ENCODE results near the gene CACNA1E. TPM values are rescaled to one million over a fixed set of nuclear protein-coding genes. Genes with fewer than 3 reads are reported as not detected.

The CACNA1E gene
- total RNA-seq, 2 donors from 2014 or later = 1.7 to 2.2 TPM

DNA sequence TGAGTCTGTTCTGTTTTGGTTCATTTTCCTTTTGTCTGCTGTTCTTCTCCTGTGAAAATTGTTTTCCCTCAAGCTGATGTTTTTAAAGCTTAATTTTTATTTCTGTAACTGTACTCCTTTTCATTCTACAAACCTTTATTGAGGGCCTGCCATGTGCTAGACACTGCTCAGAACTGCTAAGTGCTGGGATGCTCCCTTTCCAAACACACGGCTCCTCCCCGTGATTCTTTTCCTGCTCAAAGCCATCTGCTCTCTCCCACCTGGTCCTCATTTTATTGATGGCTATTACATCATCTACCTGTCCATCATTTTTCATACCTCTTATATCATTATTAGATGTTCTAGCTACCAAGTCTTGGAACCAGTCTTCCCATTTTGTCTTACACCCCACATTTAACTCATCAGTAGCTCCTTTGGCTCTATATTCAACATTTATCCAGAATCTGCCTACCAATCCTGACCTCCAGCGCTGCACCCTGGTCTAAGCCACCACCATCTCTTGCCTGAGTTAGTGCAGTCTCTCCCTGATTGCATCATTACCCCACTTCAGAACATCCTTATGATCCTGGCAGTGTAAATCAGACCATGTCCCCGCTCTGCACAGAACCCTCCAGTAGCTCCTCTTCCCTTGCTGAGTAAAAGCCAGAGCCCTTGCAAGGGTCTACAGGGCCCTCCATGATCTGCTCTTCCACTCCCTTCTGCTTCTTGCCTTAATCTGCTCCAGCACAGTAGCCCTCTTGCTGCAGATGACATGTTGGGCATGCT lies 118.1 kb downstream of the CACNA1E start:
- H3K27ac ChIP-seq = no peak overlapping the region
- H3K27me3 ChIP-seq = no peaks in the 10 kb centered on the region
- H3K36me3 ChIP-seq = no peaks in the 10 kb centered on the region
- no peaks in the 10 kb centered on the region for H3K9me3 ChIP-seq
- no peak overlapping the region for H3K4me3 ChIP-seq
- TF ChIP-seq, protein P1, sequence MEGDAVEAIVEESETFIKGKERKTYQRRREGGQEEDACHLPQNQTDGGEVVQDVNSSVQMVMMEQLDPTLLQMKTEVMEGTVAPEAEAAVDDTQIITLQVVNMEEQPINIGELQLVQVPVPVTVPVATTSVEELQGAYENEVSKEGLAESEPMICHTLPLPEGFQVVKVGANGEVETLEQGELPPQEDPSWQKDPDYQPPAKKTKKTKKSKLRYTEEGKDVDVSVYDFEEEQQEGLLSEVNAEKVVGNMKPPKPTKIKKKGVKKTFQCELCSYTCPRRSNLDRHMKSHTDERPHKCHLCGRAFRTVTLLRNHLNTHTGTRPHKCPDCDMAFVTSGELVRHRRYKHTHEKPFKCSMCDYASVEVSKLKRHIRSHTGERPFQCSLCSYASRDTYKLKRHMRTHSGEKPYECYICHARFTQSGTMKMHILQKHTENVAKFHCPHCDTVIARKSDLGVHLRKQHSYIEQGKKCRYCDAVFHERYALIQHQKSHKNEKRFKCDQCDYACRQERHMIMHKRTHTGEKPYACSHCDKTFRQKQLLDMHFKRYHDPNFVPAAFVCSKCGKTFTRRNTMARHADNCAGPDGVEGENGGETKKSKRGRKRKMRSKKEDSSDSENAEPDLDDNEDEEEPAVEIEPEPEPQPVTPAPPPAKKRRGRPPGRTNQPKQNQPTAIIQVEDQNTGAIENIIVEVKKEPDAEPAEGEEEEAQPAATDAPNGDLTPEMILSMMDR (IDR thresholded peaks at IDR 0.05) = no peak
- no peaks in the 10 kb centered on the region for H3K4me1 ChIP-seq
- DNase-seq (ENCODE audit: low spot score) = no peak

DNA sequence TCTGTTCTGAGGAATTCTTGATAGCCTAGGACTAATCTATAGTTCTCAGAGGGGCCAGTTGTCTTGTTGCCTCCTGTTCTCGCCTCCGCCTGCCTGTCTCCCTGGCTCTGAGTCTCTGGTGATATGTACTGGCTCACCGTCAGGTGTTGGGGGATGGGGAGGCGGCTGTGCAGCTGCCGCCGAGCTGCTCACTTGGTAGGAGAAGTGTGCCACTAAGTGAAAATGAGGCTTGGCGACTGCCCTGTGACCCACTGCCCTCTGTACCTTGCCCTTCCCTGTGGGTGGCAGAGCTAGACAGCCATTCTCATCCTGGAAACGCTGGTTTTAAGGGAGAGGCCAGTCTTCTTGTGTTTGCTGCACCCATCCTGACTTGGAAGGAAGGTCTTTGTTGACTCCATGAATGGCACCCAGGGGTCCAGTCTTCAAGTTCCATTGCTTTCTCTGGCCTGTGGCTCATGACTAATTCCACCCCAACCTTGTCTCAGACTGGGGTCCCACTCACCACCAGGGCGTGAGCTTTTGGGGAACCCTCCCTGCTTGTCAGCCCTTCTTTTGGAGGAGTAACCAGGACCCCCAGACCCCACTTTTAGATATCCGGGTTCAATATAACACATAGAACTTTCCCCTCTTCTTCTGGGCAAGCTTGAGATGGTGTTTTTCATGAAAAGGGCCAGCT lies 120.6 kb downstream of the CACNA1E start:
- Histone ChIP-seq H3K36me3 (no peaks in the 10 kb centered on the region), H3K4me3 (no peak overlapping the region), H3K27me3 (no peaks in the 10 kb centered on the region), H3K4me1 (no peaks in the 10 kb centered on the region), H3K27ac (no peak overlapping the region), H3K9me3 (no peaks in the 10 kb centered on the region)
- TF ChIP-seq, protein P1 (IDR thresholded peaks at IDR 0.05) = no peak
- DNase-seq (ENCODE audit: low spot score) = no peak

DNA sequence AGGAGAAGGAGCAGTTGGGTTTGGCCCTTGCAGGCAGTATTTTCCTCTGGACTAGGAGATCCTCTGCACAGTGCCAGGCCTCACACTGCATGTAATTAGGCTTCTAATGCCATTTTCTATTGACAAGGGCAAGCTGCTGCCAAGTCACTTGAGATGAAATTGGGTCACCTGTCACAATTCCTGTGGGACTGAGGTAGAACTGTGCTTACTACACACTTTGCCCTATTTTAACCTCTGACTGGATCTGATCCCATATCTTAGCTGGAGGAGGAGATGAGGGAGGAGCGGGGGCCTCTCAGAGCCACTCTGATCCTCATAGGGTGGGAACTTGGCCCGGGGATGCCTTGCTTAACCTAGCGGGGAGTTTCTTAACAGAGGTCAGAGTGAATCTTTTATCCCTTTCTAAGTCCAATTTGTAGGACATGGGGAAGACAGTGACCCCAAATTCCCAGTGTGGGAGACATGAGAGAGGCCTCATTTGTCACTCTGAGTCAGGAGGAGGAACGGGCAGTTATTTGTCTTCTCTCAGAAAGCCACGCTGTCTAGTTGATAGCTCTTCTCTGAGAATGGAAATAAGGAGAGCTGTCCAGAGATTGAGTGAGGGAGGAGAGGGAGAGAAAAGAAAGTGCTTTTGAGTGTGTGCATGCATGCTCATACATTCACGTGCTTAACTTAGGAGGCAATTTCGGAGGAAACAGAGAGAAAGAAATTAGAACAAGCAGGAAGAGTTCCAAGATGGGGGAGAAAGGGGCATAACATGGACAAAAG lies 121.3 kb downstream of the CACNA1E start:
- no peak for DNase-seq (ENCODE audit: low spot score)
- TF ChIP-seq, protein P1 (IDR thresholded peaks at IDR 0.05) = no peak
- Histone ChIP-seq H3K27me3 (no peaks in the 10 kb centered on the region), H3K36me3 (no peaks in the 10 kb centered on the region), H3K27ac (no peak overlapping the region), H3K4me1 (no peaks in the 10 kb centered on the region), H3K4me3 (no peak overlapping the region), H3K9me3 (no peaks in the 10 kb centered on the region)

DNA sequence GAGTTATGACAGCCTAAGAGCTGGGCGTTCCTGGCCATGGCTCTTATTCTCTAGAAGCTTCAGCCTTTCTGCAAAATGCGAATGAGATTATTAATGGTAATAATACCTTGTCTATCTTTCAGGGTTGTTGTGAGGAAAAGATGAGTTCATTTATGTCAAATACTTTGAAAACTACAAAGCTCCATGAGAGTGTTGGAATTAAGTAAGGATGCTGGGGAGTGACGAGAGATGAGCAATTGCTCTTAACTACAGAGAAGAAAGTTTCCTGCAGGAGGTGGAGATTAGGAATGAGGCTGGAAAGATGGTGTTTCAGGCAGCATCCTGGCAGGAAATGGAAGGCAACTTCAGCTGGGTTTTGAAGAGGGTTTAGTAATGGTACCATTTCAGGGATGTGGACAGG lies 124.2 kb downstream of the CACNA1E start:
- Histone ChIP-seq H3K27me3 (no peaks in the 10 kb centered on the region), H3K27ac (no peak overlapping the region), H3K9me3 (no peaks in the 10 kb centered on the region), H3K4me1 (no peaks in the 10 kb centered on the region), H3K4me3 (no peak overlapping the region), H3K36me3 (no peaks in the 10 kb centered on the region)
- DNase-seq (ENCODE audit: low spot score) = no peak
- TF ChIP-seq, protein P1 (IDR thresholded peaks at IDR 0.05) = no peak

DNA sequence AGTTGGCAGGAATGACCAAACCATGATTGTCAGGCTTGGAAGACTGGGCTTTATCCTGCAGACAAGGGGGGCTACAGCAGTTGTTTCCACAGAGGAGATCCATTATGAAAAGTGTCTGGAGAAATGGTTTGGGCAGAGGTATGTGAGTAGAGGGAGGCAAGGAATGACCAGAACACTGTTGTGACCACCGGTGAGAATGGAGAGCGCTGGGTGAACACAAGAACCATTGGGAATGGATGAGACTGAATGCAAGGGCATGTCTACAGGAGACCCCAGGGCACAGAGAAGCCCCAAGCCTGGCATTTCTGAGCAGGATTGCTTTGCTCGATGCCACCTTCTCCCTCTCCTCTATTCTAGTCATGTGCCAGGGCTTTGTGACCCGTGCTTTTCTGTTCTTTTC lies 125.1 kb downstream of the CACNA1E start:
- H3K4me1 ChIP-seq = no peaks in the 10 kb centered on the region
- H3K27ac ChIP-seq = no peak overlapping the region
- DNase-seq (ENCODE audit: low spot score) = no peak
- no peaks in the 10 kb centered on the region for H3K36me3 ChIP-seq
- no peaks in the 10 kb centered on the region for H3K27me3 ChIP-seq
- H3K9me3 ChIP-seq = peaks cover 0 to 2% of the 10 kb centered on the region in 2 donors
- no peak overlapping the region for H3K4me3 ChIP-seq
- TF ChIP-seq, protein P1 (IDR thresholded peaks at IDR 0.05) = no peak

Data from right atrium auricular region (tissue), 2 donors.